Measurements from ENCODE around the gene CPLANE2.
"Not testable (repeated sequence)": the region's sequence is repeated elsewhere in the genome, so short reads cannot be mapped to it uniquely, and the experiment has no call there.

CPLANE2 gene

GRCh38 chr1:16236511-16237342 lies at the start of gene CPLANE2:
Gene CPLANE2, minus strand, starts transcription at chr1:16237183. Its CDS starts 441 bp downstream, at chr1:16236742.
- DNase-seq: peak; percentile 83

GRCh38 chr1:16286122-16286521 lies 49.1 kb upstream of the CPLANE2 start:
- no peak for DNase-seq

- DNase-seq: peak; percentile 2
These were observed 44.8 kb upstream of the CPLANE2 start for GRCh38 chr1:16281765-16282164.

GRCh38 chr1:16279186-16279585 lies 42.2 kb upstream of the CPLANE2 start:
- DNase-seq: no peak

- peak; percentile 57 for DNase-seq
These were observed 39.5 kb upstream of the CPLANE2 start for GRCh38 chr1:16276302-16277030.

GRCh38 chr1:16275591-16275990 lies 38.6 kb upstream of the CPLANE2 start:
- no peak for DNase-seq

GRCh38 chr1:16267690-16268180 lies 30.8 kb upstream of the CPLANE2 start:
- no peak for DNase-seq

GRCh38 chr1:16266411-16267118 lies 29.6 kb upstream of the CPLANE2 start:
- no peak for DNase-seq

GRCh38 chr1:16262067-16262466 lies 25.1 kb upstream of the CPLANE2 start:
- DNase-seq: no peak

- DNase-seq: no peak
These were observed 23.8 kb upstream of the CPLANE2 start for GRCh38 chr1:16260814-16261213.

GRCh38 chr1:16258591-16259135 lies 21.7 kb upstream of the CPLANE2 start:
- no peak for DNase-seq

- DNase-seq: no peak
These were observed 21.0 kb upstream of the CPLANE2 start for GRCh38 chr1:16257968-16258367.

- not testable (repeated sequence) for DNase-seq
These were observed 20.6 kb upstream of the CPLANE2 start for GRCh38 chr1:16257556-16257955.

GRCh38 chr1:16256478-16256877 lies 19.5 kb upstream of the CPLANE2 start:
- no peak for DNase-seq

GRCh38 chr1:16254263-16254928 lies 17.4 kb upstream of the CPLANE2 start:
- DNase-seq: no peak

- no peak for DNase-seq
These were observed 16.4 kb upstream of the CPLANE2 start for GRCh38 chr1:16253332-16253922.

GRCh38 chr1:16252912-16253311 lies 15.9 kb upstream of the CPLANE2 start:
- DNase-seq: no peak

- no peak for DNase-seq
These were observed 14.4 kb upstream of the CPLANE2 start for GRCh38 chr1:16251381-16251780.

- no peak for DNase-seq
These were observed 13.7 kb upstream of the CPLANE2 start for GRCh38 chr1:16250524-16251251.

GRCh38 chr1:16249596-16250241 lies 12.7 kb upstream of the CPLANE2 start:
- DNase-seq: peak; percentile 17
